HG03565 (cell line): ENCODE data around the gene LAMTOR2.

Experiments
- ATAC-seq: cut with Tn5 transposase; IDR thresholded peaks from one replicate; pipeline ENCODE4 v1.9.1; 2021; ENCODE audit warnings: mild to moderate bottlenecking, moderate library complexity; ENCODE audit not compliant: unreplicated experiment

The LAMTOR2 gene

DNA sequence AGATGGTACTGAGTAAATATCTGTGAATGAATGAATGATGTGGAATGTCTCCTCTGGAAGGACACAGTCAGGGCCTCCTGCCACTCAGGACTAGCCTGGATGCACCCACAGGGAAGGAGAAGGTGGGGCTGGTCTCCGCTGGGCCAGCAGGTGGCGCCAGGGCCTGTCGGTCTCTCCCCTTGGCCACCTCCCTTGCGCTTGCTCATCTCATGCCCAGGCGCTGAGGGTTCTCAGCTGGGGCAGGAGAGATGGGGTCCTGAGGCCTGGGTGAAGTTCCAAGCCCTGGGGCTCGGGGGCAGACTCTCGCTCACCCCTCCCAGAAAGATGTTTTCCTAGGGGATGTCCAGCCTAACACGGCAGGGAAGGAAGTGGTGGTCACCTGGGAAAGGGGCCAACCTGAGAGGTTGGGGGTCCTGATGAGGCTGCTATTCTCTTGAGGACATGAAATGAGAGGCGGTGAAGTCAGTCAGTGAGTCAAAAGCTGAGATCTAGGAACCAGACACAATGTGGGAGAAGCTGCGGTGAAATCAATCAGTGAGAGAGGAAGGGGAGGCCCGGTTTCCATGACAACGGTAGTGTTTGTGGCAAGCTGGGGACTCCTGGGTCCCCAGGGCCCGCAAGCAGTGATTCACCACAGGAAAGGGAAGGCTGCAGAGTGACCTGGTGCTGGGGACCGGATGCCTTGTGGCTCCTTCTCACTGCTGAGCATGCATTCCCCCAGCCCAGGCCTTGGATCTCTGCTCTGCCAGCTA lies 42.2 kb downstream of the LAMTOR2 start:
- ATAC-seq: peak; percentile 53

DNA sequence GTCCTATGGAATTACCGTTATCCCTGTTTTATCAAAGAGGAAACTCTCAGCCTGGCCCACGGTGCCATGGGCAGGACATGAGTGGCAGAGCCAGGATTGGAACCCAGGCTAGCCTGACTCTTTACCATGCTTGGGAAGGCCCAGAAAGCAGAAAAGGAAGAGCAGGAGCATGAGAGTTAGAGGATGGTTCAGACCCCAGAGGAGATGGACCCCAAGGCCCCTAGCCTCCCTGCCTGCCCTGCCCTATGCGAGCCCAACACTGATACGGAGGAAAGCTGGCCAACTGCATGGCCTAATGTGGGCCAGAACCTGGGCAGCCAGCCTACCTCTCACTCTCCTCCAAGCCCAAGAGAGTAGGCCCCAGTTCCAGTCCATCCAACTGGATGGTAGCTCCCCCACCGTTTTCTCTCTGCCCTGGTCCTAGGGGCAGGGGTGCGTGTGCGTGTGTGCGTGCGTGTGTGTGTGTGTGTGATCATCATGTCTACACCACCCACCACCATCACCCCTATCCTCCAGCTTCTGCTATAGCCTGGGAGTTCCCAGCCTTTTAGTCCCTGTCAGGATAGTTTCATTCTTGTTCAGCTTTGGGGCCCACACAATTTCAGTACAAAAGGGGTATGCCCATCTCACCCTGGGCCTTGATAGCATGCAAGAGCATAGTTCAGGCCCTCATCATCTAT lies 43.1 kb downstream of the LAMTOR2 start:
- no peak for ATAC-seq

DNA sequence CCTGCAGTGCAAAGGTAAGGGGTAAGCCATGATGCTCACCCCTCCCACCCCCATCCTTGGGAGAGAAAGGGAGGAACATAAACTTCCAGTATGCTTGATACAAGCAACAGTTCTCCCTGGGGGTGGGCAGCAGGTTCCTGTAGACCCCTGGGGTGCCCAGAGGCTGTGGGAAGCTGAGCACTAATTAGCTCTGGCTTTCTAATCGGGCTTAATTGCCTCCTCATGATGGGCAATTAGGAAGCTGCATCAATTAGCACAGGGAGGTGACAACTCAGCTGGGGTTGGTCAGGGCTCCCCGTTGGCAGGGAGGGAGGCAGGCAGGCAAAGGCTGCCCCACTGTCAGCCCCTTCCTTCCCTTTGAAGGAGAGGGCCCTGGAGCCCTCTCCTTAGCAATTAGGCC lies 44.2 kb downstream of the LAMTOR2 start:
- ATAC-seq: no peak

DNA sequence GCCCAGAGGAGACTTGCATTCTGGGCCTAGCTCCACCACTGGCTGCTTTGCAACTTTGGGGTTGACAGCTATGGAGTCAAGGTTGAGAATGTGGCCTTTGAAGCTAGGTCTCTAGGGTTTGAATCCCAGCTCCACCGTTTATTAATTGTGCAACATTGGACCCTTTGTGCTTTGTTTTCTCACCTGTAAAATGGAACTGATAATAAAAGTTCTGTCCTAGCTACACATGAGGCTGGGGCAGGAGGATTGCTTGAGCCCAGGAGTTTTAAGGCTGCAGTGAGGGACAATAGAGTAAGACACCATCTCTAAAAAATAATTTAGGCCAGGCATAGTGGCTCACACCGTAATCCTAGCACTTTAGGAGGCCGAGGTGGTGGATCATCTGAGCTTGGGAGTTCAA lies 44.7 kb downstream of the LAMTOR2 start:
- ATAC-seq: no peak

DNA sequence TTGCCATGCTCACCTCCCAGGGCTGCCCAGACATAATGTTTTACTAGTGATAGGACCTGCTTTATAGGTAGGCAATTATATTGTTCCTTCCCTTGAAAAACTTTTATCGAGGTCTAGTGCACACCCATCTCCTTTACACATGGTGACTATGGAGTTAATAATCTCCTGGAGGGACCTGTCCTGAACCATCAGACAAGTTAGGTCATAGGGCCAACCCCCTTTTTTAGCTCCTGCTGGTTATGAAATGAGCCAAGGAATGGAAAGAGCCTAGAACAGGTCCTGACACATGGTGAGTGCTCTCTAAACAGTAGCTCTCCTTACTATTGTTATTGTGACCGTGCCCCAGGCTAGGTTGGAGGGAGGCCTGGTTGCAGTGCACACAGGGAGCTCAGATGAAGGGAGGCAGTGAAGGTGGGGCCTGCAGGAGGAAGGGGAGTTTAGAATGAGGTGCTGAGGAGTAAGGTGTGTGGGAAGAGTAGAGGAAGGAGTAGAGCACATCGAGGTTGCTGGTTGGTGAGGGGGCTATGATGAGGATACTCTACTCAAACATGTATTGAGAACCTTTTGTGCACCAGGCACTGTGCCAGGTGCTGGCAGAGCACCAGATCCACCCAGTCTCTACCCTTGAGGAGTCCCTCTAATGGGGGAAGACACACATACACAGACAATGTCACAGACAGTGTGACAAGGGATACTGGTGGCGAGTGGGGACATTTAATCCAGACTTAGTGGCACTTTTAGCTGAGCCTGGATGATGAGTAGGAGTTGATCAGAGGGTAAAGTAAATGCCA lies 45.8 kb downstream of the LAMTOR2 start:
- ATAC-seq: no peak

DNA sequence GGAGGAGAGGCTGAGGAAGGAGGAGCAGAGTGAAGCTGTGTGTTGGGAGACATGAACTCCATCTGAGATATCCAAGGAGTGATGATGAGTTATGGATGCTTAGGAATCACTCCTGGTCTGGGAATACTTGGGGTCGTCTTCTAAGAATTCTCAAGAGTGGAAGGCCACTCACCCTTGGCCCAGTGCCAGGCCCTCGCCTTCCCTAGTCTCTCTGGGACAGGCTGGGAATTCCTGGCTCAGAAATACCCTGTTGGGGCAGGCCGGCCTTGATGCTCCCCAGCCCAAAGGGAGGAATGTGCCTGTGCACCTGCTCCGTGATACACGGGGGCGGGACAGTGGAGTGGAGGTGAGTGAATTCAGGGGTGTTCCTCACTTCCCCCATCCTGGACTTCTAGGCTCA lies 47.3 kb downstream of the LAMTOR2 start:
- no peak for ATAC-seq

DNA sequence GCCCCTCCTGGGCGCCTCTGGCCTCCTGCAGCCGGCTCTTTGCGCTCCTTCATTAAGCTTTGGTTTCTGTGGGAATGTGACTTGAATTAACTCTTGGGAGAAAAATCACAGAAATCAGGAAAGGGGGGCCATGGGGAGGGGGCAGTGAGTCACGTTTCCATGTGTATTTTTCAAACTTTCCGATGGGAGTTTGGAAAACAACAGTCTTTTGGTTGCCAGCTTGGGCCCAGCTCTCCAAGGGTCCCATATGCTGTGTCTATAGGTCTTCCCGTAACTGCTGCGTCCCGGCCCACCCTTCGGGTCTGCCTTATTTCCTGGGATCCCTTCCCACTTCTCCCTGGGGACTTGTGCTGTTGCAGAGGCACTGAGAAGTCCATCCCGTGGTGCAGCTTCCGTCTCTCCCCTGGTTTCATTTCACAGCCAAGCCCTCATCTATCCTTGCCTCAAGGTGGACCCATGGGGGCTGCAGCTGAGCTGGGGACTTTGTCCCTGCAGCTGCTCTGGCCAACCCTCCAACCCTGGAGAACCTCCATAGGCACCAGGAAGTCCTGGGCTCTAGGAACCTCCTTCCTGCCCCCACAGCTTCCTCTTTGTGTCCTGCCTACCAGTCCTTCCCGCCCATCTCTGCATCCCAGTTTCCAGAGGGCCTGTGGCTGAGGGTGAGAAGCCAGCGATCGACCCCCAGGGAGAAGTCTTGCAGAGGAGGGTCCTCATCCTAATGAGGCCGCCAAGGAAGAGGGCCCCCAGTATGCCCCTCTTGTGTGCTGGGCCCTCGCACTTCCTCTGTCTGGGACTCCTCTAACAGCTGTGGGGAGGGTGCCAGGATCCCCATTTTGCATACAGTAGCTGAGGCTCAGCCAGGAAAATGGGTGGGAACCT lies 48.3 kb downstream of the LAMTOR2 start:
- no peak for ATAC-seq

DNA sequence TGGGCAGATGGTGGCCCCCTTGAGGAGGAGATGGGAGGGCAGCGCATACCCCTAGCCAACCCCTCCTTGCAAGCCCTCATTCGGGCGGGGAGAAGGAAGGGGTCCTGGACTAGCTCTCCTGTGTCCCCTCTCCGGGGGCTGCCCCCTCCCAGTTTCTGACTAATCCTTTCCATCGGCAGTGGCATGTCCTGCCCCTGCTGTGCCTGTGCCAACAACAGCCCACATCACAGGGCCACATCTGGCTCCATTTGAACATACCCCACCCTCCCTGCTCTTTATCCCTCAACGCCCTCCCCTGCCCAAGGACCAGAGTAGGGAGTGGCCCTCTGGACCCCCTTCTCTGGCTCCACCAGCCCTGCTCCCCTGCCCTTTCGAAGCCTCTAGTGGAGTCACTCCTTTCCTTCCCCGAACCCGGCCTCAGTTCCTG lies 49.0 kb downstream of the LAMTOR2 start:
- ATAC-seq: no peak

DNA sequence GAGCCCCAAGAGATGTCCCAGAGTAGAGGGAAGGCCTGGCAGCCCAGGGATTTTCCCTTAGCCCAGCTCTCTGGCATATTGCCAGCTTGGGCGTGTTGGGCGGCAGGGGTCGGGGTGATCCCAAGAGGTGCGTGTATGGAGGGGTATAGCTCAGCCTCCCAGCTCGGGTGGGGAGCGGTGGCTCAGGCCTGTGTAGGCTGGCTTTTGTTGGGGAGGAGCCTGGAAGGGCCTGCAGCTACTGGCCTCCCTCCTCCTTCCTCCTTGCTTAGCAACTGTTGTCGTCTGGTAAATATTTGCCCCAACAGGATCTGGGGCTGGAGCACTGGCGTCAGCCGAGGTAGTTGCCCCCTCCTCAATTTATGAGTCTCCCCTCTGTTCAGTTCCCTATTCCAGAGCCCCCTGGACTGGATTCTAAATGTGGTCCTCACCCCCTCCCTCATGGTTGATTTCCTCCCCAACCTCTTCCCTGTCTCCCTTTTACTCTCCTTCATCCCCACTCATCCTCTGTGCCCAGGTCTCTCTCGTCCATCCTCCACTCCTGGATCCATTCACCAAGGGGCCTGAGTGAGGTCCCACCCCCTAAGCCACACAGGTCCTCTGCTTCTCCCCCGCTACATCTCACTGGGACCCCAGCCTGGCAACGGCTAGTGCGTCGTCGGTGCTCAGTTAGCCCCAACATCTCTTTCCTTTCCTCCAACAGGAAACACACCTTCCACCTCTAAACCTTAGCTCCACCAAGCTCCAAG lies 49.7 kb downstream of the LAMTOR2 start:
- no peak for ATAC-seq

DNA sequence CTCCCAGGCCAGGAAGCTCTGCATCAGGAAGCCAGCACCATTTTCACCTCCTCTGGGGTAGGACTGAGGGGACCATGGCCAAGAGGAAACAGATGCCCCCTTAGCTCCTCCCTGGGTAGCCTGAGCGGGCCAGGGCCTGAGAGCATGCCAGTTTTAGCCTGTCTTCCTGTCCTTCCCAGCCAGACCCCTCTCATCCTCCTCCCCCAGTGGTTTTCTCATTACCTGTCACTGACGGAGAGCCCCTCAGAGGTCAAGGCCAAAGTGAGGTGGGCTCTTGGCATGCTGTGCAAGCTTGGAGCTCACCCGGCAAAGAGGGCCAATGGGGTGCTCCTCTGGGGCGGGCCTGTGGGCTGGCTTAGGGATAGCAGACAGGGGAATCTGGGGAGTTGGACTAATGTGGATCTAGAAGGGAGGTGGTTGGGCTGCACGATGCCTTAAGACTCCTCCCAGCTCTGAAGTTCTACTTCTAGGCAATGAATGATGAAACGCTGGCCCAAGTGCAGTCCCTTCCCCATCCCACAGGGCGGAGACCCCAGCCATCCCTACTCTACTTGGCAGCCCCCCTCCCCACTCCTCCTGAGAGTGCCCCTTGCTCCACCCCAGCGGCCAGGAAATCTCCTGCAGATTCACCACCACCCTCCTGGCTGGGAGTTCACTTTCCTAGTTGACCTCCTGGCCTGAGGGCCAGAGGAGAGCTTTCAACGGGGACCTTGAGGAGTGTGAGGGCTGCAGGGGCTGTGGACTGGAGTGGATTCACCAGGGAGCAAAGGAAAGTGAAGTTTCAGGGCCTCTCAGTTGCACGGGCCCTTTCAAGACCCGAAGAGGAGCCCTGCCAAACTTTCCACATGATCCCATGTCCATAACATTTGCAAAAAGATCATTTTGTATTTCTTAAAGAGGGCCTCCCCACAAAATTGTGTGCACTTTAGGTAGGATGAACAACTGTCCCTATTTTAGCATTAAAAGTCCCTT lies 50.6 kb downstream of the LAMTOR2 start:
- ATAC-seq: no peak

DNA sequence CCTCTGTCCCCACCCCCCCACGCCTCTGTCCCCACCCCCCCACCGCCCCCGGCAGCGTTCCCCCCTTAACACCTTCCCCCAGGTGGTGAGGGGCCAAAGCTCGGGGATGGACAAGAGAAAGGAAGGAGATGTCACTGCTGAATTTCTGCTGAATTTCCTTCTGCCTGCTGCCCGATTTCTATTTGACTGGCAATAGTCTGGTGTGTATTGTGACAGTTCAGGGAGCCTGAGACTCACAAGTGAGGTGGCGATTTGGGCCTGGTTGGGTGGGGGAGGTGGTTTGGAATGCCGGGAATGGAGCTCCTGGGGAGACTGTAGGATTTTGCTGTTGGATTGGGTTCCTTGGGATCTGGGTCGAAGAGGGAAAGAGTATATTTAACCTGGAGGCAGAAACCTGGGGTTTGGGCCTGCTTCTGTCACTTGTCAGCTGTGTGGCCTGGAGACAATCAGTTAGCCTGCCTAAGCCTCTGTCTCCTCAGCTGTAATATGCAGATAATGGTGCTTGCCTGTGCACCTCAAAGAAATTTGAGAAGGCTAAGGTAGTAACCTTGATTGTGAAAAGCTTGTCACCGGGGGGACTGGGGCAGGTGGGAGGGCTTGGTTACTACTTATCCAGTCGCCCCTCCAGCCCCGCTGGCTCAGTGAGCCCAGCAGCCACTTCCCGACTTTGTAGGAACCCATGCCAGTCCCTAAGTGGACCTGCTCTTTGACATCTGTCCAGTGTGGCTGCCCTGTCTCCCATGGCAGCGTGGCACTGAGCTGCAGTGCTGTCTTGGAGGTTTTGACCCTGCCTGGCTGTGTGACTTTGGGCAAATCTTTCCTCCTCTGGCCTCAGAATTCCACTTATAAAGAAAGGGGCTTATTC lies 52.3 kb downstream of the LAMTOR2 start:
- no peak for ATAC-seq

DNA sequence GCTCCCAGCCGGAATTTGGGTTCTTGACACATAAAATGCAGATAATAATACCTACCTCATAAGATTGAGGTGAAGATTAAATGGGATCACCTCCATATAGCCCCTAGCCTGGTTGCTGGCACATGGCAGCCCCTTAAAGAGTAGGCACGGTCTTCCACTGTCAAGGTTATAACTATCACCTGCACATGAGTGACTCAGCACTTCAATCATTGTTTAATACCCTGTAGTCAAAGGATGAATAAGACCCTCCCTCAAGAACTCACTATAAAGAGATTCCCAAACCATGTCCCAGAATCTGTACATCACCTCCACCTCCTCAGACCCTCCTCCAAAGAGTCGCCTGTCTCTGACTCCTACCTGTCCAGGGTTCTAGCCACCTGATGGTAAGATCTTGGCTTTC lies 53.5 kb downstream of the LAMTOR2 start:
- ATAC-seq: no peak
